ENCODE data around the gene TF.
A peak's percentile ranks its signal among the peaks of the same experiment; 100 is the strongest.

TF gene

DNA sequence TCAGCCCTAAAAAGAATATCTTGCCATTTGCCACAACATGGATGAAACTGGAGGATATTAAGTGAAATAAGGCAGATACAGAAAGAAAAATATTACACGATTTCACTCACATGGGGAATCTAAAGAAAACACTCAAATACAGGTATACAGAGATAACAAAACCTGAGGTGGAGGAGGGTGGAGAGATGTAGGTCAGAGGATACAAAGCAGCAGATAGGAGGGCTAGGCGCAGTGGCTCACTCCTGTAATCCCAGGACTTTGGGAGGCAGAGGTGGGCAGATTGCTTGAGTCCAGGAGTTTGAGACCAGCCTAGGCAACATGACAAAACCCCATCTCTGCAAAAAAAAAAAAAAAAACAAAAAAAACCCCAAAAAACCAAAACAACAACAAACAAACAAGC is 36.3 kb downstream of the TF start:
- no peaks in the 10 kb centered on the region for H3K4me1 ChIP-seq (ENCODE audit: control insufficient read depth, insufficient read depth, low read length)
- no peaks in the 10 kb centered on the region for H3K9me3 ChIP-seq (ENCODE audit: control insufficient read depth in 2 of 2, low read length in 2 of 2)
- H3K27ac ChIP-seq (ENCODE audit: low read length), result no peak overlapping the region
- H3K36me3 ChIP-seq (ENCODE audit: control insufficient read depth in 2 of 2, insufficient read depth in 2 of 2, low read length in 2 of 2), result no peaks in the 10 kb centered on the region
- H3K27me3 ChIP-seq (ENCODE audit: control insufficient read depth in 1 of 2, insufficient read depth in 2 of 2, low read length in 2 of 2), result no peaks in the 10 kb centered on the region
- H3K4me3 ChIP-seq (ENCODE audit: low read length in 2 of 2), result no peak overlapping the region
- H3K9ac ChIP-seq (ENCODE audit: low read length in 2 of 2), result no peak overlapping the region

DNA sequence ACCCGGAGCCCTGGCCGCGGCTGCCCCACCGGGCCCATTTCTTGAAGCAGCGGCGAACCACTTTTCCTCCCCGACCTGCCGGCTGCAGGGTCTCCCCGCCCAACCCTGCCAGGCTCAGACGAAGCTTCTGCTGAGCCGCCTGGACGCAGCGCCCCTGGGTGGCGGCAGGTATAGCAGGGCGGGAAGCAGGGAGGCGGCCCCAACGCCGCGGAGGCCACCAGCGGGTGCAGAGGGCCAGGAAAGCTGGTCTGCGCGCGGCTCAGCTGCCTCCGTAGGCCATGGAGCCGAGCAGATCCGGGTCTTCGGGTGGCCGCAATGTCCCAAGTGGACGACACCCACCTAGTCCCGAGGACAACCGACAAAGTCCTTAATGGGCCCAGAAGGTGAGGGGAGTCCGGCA is 37.6 kb downstream of the TF start:
- Histone ChIP-seq H3K9me3 (ENCODE audit: control insufficient read depth in 2 of 2, low read length in 2 of 2) (no peaks in the 10 kb centered on the region), H3K4me1 (ENCODE audit: control insufficient read depth, insufficient read depth, low read length) (no peaks in the 10 kb centered on the region), H3K27me3 (ENCODE audit: control insufficient read depth in 1 of 2, insufficient read depth in 2 of 2, low read length in 2 of 2) (no peaks in the 10 kb centered on the region), H3K4me3 (ENCODE audit: low read length in 2 of 2) (no peak overlapping the region), H3K36me3 (ENCODE audit: control insufficient read depth in 2 of 2, insufficient read depth in 2 of 2, low read length in 2 of 2) (no peaks in the 10 kb centered on the region), H3K27ac (ENCODE audit: low read length) (no peak overlapping the region), H3K9ac (ENCODE audit: low read length in 2 of 2) (no peak overlapping the region)

DNA sequence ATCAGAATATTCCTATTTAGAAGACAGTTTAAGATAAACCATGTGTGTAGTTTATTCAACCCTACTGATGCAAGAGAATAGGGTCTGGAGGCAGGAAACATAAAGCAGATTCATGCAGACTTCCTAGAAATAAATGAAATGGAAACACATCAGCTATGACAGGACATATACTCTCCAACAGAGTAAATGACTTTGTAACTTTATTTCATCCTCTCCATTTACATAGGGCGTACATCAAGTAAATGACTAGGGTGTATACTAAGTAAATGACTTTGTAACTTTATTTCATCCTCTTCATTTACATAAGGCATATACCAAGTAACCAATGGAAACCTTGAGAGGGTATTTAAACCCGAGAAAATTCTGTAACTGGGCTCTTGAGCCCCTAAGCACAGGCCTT is 41.8 kb downstream of the TF start:
- H3K27me3 ChIP-seq (ENCODE audit: control insufficient read depth in 1 of 2, insufficient read depth in 2 of 2, low read length in 2 of 2), result no peaks in the 10 kb centered on the region
- no peaks in the 10 kb centered on the region for H3K9me3 ChIP-seq (ENCODE audit: control insufficient read depth in 2 of 2, low read length in 2 of 2)
- no peaks in the 10 kb centered on the region for H3K36me3 ChIP-seq (ENCODE audit: control insufficient read depth in 2 of 2, insufficient read depth in 2 of 2, low read length in 2 of 2)
- no peak overlapping the region for H3K4me3 ChIP-seq (ENCODE audit: low read length in 2 of 2)
- H3K4me1 ChIP-seq (ENCODE audit: control insufficient read depth, insufficient read depth, low read length), result no peaks in the 10 kb centered on the region
- no peak overlapping the region for H3K9ac ChIP-seq (ENCODE audit: low read length in 2 of 2)
- no peak overlapping the region for H3K27ac ChIP-seq (ENCODE audit: low read length)

DNA sequence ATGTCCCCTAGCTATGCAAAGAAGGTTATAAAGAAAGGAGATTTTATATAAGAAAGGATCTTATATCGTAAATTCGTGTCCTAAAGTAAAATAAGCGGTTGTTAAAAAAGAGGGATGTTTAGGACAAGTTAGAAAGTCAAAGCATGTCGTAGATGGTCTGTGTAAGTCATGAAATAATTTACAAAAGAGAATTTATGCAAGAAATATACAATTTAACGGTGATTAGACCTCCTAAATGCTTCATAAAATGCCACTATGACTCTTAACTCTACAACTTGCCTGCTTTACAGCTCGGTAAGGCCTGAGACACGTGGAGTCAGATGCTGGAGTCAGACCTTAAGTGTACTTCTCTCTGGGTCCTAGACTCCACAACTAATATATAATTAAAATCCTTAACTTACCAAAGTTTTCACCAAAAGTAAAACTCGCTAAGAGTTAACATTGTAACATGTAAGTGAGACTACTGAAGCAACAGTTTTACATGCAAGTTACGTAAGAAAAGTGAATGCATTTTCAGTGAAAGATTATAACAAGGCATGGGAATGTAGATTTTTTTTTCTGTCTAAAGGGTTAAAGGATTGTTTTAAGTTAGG is 46.1 kb downstream of the TF start:
- H3K36me3 ChIP-seq (ENCODE audit: control insufficient read depth in 2 of 2, insufficient read depth in 2 of 2, low read length in 2 of 2), result no peaks in the 10 kb centered on the region
- H3K27ac ChIP-seq (ENCODE audit: low read length), result no peak overlapping the region
- no peak overlapping the region for H3K4me3 ChIP-seq (ENCODE audit: low read length in 2 of 2)
- no peaks in the 10 kb centered on the region for H3K27me3 ChIP-seq (ENCODE audit: control insufficient read depth in 1 of 2, insufficient read depth in 2 of 2, low read length in 2 of 2)
- H3K9me3 ChIP-seq (ENCODE audit: control insufficient read depth in 2 of 2, low read length in 2 of 2), result no peaks in the 10 kb centered on the region
- no peaks in the 10 kb centered on the region for H3K4me1 ChIP-seq (ENCODE audit: control insufficient read depth, insufficient read depth, low read length)
- H3K9ac ChIP-seq (ENCODE audit: low read length in 2 of 2), result no peak overlapping the region

DNA sequence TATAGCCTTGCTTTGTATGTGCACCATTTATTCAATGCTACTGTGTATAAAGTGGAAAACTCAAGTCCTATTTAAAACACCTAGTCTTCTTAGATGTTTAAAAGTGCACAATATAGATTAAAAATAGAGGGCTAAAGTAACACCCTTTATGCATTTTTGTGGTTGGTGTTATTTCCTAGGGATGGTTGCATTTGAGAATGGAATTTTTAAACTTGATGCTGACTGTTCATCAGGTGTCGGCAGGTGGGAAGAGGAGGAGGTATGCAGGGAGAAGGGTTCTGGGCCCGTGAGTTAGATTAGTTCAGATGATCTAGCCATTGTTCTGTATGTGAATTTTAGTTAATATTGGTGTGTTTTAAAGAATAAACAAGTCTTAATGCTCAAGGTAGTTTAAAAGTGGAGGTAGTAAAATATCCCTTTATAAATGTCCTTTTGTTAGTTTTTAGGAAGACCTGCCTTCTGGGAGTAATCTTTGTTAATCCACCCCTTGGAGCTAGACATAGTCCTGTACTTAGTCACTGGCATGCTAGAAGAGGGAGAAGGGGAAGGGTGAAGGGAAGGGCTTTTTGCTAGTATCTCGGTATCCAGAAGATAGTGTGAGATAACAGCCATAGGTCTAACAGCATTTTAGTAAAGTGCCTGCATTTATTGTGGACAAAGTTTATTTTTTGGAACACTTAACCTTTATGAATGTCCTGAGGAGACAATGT is 51.4 kb downstream of the TF start:
- Histone ChIP-seq H3K36me3 (ENCODE audit: control insufficient read depth in 2 of 2, insufficient read depth in 2 of 2, low read length in 2 of 2) (no peaks in the 10 kb centered on the region), H3K27me3 (ENCODE audit: control insufficient read depth in 1 of 2, insufficient read depth in 2 of 2, low read length in 2 of 2) (peaks cover 0 to 4% of the 10 kb centered on the region in 2 donors), H3K4me1 (ENCODE audit: control insufficient read depth, insufficient read depth, low read length) (no peaks in the 10 kb centered on the region), H3K9me3 (ENCODE audit: control insufficient read depth in 2 of 2, low read length in 2 of 2) (no peaks in the 10 kb centered on the region), H3K27ac (ENCODE audit: low read length) (no peak overlapping the region), H3K9ac (ENCODE audit: low read length in 2 of 2) (no peak overlapping the region), H3K4me3 (ENCODE audit: low read length in 2 of 2) (no peak overlapping the region)

DNA sequence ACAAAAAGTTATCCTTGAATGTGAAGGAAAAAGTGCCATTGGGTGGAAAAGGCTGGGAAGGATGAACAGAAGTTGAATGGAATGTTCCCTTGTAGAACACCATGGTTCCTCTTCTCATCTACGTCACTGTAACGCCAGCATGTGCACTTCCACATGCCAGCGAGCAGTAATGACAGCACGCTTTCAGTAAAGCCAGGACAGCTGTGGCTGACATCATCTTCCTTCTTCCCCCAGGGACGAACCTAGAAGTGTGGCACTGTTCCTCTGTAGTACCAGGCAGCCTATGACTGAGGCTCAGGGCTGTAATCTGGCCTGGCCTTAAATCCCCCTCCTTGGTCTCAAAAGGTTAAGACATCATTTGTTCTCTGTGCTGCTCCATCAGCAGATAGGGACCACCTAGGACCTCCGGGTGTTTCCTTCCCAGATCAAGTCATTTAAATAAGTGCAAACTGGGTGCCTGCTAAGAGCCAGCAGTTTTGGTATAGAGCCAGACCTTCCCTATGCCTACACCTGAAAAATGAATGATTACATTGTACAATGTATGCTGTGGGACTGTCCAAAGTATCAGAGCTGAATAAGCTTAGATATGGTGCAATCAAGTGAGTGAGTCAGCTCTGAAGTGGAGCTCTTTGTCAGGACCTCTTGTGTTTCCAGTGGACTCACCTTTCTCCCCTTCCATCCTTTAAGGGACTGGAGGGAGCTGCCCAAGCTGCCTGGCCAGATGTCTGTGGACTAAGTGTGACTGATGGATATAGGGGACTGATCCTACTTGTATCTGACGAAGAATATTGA is 53.8 kb downstream of the TF start:
- H3K4me1 ChIP-seq (ENCODE audit: control insufficient read depth, insufficient read depth, low read length), result no peaks in the 10 kb centered on the region
- H3K27ac ChIP-seq (ENCODE audit: low read length), result no peak overlapping the region
- no peaks in the 10 kb centered on the region for H3K9me3 ChIP-seq (ENCODE audit: control insufficient read depth in 2 of 2, low read length in 2 of 2)
- peaks cover 0 to 4% of the 10 kb centered on the region in 2 donors for H3K27me3 ChIP-seq (ENCODE audit: control insufficient read depth in 1 of 2, insufficient read depth in 2 of 2, low read length in 2 of 2)
- H3K4me3 ChIP-seq (ENCODE audit: low read length in 2 of 2), result no peak overlapping the region
- no peaks in the 10 kb centered on the region for H3K36me3 ChIP-seq (ENCODE audit: control insufficient read depth in 2 of 2, insufficient read depth in 2 of 2, low read length in 2 of 2)
- no peak overlapping the region for H3K9ac ChIP-seq (ENCODE audit: low read length in 2 of 2)

DNA sequence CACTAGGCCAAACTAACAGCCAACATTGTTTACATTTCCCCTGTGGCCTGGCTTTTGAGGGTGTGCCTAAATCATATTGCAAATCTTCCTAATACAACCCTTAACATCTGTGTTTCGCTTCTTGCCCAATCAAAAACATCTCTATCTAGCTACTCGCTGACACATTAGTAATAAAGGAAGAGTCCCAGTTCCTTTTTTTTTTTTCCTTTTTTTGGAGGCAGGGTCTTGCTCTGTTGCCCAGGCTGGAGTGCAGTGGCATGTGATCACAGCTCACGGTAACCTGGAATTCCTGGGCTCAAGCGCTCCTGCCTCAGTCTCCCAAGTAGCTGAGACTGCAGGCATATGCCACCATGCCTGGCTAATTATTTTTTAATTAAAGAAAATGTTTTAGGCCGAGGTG is 57.3 kb downstream of the TF start:
- Histone ChIP-seq H3K4me1 (ENCODE audit: control insufficient read depth, insufficient read depth, low read length) (no peaks in the 10 kb centered on the region), H3K36me3 (ENCODE audit: control insufficient read depth in 2 of 2, insufficient read depth in 2 of 2, low read length in 2 of 2) (peaks cover 0 to 9% of the 10 kb centered on the region in 2 donors), H3K4me3 (ENCODE audit: low read length in 2 of 2) (no peak overlapping the region), H3K27me3 (ENCODE audit: control insufficient read depth in 1 of 2, insufficient read depth in 2 of 2, low read length in 2 of 2) (peaks cover 0 to 4% of the 10 kb centered on the region in 2 donors), H3K9me3 (ENCODE audit: control insufficient read depth in 2 of 2, low read length in 2 of 2) (no peaks in the 10 kb centered on the region), H3K27ac (ENCODE audit: low read length) (no peak overlapping the region), H3K9ac (ENCODE audit: low read length in 2 of 2) (no peak overlapping the region)

DNA sequence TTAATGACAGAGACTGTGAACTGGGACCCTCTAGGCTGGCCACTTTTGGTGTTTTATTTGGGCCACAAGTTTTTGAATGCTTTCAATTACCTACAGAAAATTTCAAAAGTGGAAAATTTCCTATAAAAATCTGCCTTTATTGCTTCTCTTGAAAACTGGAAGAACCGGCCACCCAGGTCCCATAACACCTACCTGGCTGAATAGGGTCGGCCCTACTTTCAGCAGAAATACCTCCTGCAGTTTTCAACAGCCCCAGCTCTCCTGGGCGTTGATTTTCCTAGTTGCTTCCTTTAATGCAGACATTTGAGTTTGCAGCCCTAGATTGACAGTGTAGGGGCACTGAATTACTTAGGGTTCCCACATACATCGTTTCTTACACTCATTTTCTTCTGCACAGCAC is 58.7 kb downstream of the TF start:
- peaks cover 0 to 9% of the 10 kb centered on the region in 2 donors for H3K36me3 ChIP-seq (ENCODE audit: control insufficient read depth in 2 of 2, insufficient read depth in 2 of 2, low read length in 2 of 2)
- peak overlapping the region; percentile 97 to 98 for H3K4me3 ChIP-seq (ENCODE audit: low read length in 2 of 2)
- no peaks in the 10 kb centered on the region for H3K9me3 ChIP-seq (ENCODE audit: control insufficient read depth in 2 of 2, low read length in 2 of 2)
- H3K27ac ChIP-seq (ENCODE audit: low read length), result no peak overlapping the region
- H3K9ac ChIP-seq (ENCODE audit: low read length in 2 of 2), result no peak overlapping the region
- peaks cover 0 to 2% of the 10 kb centered on the region in 2 donors for H3K27me3 ChIP-seq (ENCODE audit: control insufficient read depth in 1 of 2, insufficient read depth in 2 of 2, low read length in 2 of 2)
- H3K4me1 ChIP-seq (ENCODE audit: control insufficient read depth, insufficient read depth, low read length), result no peaks in the 10 kb centered on the region

DNA sequence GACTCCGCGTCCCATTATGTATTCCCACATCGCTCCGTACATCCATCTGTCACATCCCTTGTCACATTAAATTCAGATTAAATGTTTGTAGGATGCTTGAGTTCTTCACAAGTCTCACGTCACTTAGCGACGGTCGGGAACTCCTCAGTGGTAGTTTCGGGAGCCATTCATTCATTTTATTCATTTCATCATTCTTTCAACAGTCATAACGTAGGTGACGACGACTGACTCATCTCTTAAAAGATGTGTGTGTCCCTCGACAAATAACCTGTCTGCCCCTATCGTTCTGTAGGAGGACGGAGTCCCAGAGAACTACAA is 59.1 kb downstream of the TF start:
- Histone ChIP-seq H3K4me1 (ENCODE audit: control insufficient read depth, insufficient read depth, low read length) (no peaks in the 10 kb centered on the region), H3K9me3 (ENCODE audit: control insufficient read depth in 2 of 2, low read length in 2 of 2) (no peaks in the 10 kb centered on the region), H3K4me3 (ENCODE audit: low read length in 2 of 2) (peak overlapping the region; percentile 97 to 98), H3K27ac (ENCODE audit: low read length) (peak overlapping the region; percentile 31), H3K36me3 (ENCODE audit: control insufficient read depth in 2 of 2, insufficient read depth in 2 of 2, low read length in 2 of 2) (peaks cover 4 to 9% of the 10 kb centered on the region in 2 donors), H3K9ac (ENCODE audit: low read length in 2 of 2) (peak overlapping the region; percentile 58 to 78), H3K27me3 (ENCODE audit: control insufficient read depth in 1 of 2, insufficient read depth in 2 of 2, low read length in 2 of 2) (peaks cover 0 to 2% of the 10 kb centered on the region in 2 donors)

DNA sequence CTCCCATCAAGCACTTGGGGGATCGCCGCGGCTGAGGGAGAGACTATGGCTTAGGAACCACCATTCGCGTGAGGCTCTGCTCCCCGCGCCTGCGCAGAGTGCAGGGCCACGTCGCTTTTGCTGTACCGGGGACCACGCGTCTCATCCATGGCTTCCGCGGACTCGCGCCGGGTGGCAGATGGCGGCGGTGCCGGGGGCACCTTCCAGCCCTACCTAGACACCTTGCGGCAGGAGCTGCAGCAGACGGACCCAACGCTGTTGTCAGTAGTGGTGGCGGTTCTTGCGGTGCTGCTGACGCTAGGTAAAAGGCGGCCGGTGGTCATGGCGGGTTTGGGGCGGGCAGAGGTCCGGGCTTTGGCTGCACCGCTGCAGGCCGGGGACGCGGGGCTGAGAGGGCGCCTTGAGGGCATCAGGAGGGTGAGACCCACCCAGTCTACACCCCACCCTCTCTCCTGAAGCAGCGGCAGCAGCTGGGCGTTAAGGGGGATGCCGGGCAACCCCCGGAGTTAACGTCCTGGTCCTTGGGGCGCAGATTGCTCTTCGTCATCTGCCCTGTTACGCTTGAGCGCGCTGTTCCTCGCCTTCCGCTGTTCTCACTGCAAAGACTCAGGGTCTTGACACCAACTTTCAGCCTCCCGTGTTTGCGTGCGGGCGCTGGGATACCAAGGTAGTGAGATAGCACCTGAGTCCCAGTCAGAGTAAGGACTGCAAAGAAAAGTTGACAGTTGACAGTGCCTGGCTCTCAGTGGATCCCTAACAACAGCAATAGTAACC is 59.7 kb downstream of the TF start, which contains the start of gene SRPRB:
TSS of gene SRPRB (plus strand) at position 114 of the 774 bp plus-strand sequence. CDS start at position 148, 34 bp downstream.
- H3K27me3 ChIP-seq (ENCODE audit: control insufficient read depth in 1 of 2, insufficient read depth in 2 of 2, low read length in 2 of 2), result peaks cover 0 to 2% of the 10 kb centered on the region in 2 donors
- peaks cover 4 to 12% of the 10 kb centered on the region in 2 donors for H3K36me3 ChIP-seq (ENCODE audit: control insufficient read depth in 2 of 2, insufficient read depth in 2 of 2, low read length in 2 of 2)
- peak within 1 kb of the TSS; percentile 72 to 78 for H3K9ac ChIP-seq (ENCODE audit: low read length in 2 of 2)
- no peaks in the 10 kb centered on the region for H3K9me3 ChIP-seq (ENCODE audit: control insufficient read depth in 2 of 2, low read length in 2 of 2)
- H3K27ac ChIP-seq (ENCODE audit: low read length), result peak within 1 kb of the TSS; percentile 31
- H3K4me1 ChIP-seq (ENCODE audit: control insufficient read depth, insufficient read depth, low read length), result no peaks in the 10 kb centered on the region
- H3K4me3 ChIP-seq (ENCODE audit: low read length in 2 of 2), result peak within 1 kb of the TSS; percentile 97 to 98

Data from stomach smooth muscle (tissue), 2 donors.